ENCODE results near the gene JDP2.

Gene JDP2

GRCh38 chr14:75484711-75485429 lies 57.0 kb downstream of the JDP2 start:
- no peak for DNase-seq (ENCODE audit: low spot score)

GRCh38 chr14:75486318-75486717 lies 58.5 kb downstream of the JDP2 start:
- DNase-seq (ENCODE audit: low spot score): no peak

GRCh38 chr14:75487155-75487671 lies 59.4 kb downstream of the JDP2 start:
- DNase-seq (ENCODE audit: low spot score): peak; percentile 34

- no peak for DNase-seq (ENCODE audit: low spot score)
These were observed 61.6 kb downstream of the JDP2 start for GRCh38 chr14:75489480-75489837.

- DNase-seq (ENCODE audit: low spot score): no peak
These were observed 63.7 kb downstream of the JDP2 start for GRCh38 chr14:75491376-75491978.

- DNase-seq (ENCODE audit: low spot score): no peak
These were observed 65.2 kb downstream of the JDP2 start for GRCh38 chr14:75492832-75493591.

GRCh38 chr14:75493592-75494087 lies 65.8 kb downstream of the JDP2 start:
- DNase-seq (ENCODE audit: low spot score): no peak

- no peak for DNase-seq (ENCODE audit: low spot score)
These were observed 67.1 kb downstream of the JDP2 start for GRCh38 chr14:75494896-75495295.

- DNase-seq (ENCODE audit: low spot score): no peak
These were observed 67.6 kb downstream of the JDP2 start for GRCh38 chr14:75495399-75495798.

GRCh38 chr14:75495882-75496281 lies 68.1 kb downstream of the JDP2 start:
- no peak for DNase-seq (ENCODE audit: low spot score)

- DNase-seq (ENCODE audit: low spot score): no peak
These were observed 68.9 kb downstream of the JDP2 start for GRCh38 chr14:75496755-75497154.

- DNase-seq (ENCODE audit: low spot score): no peak
These were observed 69.4 kb downstream of the JDP2 start for GRCh38 chr14:75497191-75497590.

GRCh38 chr14:75497701-75498100 lies 69.9 kb downstream of the JDP2 start:
- no peak for DNase-seq (ENCODE audit: low spot score)

- DNase-seq (ENCODE audit: low spot score): no peak
These were observed 71.5 kb downstream of the JDP2 start for GRCh38 chr14:75499084-75499875.

GRCh38 chr14:75501080-75501479 lies 73.3 kb downstream of the JDP2 start:
- no peak for DNase-seq (ENCODE audit: low spot score)

- no peak for DNase-seq (ENCODE audit: low spot score)
These were observed 76.6 kb downstream of the JDP2 start for GRCh38 chr14:75504411-75504810.

GRCh38 chr14:75506930-75507329 lies 79.1 kb downstream of the JDP2 start:
- DNase-seq (ENCODE audit: low spot score): no peak

- no peak for DNase-seq (ENCODE audit: low spot score)
These were observed 82.7 kb downstream of the JDP2 start for GRCh38 chr14:75510547-75510946.

GRCh38 chr14:75511201-75511600 lies 83.4 kb downstream of the JDP2 start:
- no peak for DNase-seq (ENCODE audit: low spot score)

- DNase-seq (ENCODE audit: low spot score): no peak
These were observed 86.3 kb downstream of the JDP2 start for GRCh38 chr14:75513911-75514672.

All from LoVo (cell line).